HepG2 (cell line): ENCODE measurements around the gene SETD1B. TPM values are rescaled to one million over a fixed set of nuclear protein-coding genes. Genes with fewer than 3 reads are reported as not detected.

Experiments used
- CCDC6 ChIP-seq: sonication (generic); formaldehyde crosslinking; IDR thresholded peaks from 2 replicates; pipeline ENCODE4 v1.8.1; 2022; ENCODE audit warnings: mild to moderate bottlenecking, missing genetic modification reagents, moderate library complexity
- GABPA ChIP-seq, 2 experiments: IDR thresholded peaks; 2 replicates each; pipeline ENCODE4 v1.6.1; 2011 to 2016; ENCODE audit warnings: low read depth in 2 of 2, low read length in 1 of 2, missing biosample characterization in 1 of 2, missing genetic modification characterization in 1 of 2
- HNF4A ChIP-seq: sonication (generic); formaldehyde crosslinking; IDR thresholded peaks from 2 replicates; pipeline ENCODE4 v1.4.0; 2020; ENCODE audit warnings: missing genetic modification reagents
- IKZF4 ChIP-seq: sonication (generic); formaldehyde crosslinking; IDR thresholded peaks from 2 replicates; pipeline ENCODE4 v1.5.1; 2020; ENCODE audit warnings: borderline replicate concordance, mild to moderate bottlenecking, low read depth, missing genetic modification reagents; ENCODE audit errors: not compliant biosample characterization
- MEF2D ChIP-seq: sonication (generic); formaldehyde crosslinking; IDR thresholded peaks from 2 replicates; pipeline ENCODE4 v1.5.1; 2020; ENCODE audit warnings: mild to moderate bottlenecking, missing genetic modification reagents
- RBM39 ChIP-seq: fragments of 200-400 bp; formaldehyde crosslinking; IDR thresholded peaks from one replicate; pipeline ENCODE4 v1.6.1; 2018; ENCODE audit warnings: antibody characterized with exemption, mild to moderate bottlenecking, low read depth, low read length; ENCODE audit not compliant: poor library complexity, severe bottlenecking
- SP4 ChIP-seq: sonication (generic); formaldehyde crosslinking; IDR thresholded peaks from 2 replicates; pipeline ENCODE4 v1.8.1; 2023; ENCODE audit warnings: mild to moderate bottlenecking, missing genetic modification reagents
- ZBTB21 ChIP-seq: sonication (generic); formaldehyde crosslinking; IDR thresholded peaks from 2 replicates; pipeline ENCODE4 v1.4.0; 2020; ENCODE audit warnings: missing genetic modification reagents
- ZNF205 ChIP-seq: IDR thresholded peaks from 2 replicates; pipeline ENCODE4 v1.6.1; 2018; ENCODE audit warnings: missing biosample characterization, missing genetic modification reagents
- ZNF24 ChIP-seq: fragments of 450-650 bp; IDR thresholded peaks from 2 replicates; pipeline ENCODE4 v1.6.1; 2017; ENCODE audit warnings: antibody characterized with exemption, mild to moderate bottlenecking
- ZNF605 ChIP-seq: sonication (generic); formaldehyde crosslinking; IDR thresholded peaks from 2 replicates; pipeline ENCODE4 v1.8.0; 2022; ENCODE audit warnings: mild to moderate bottlenecking, missing genetic modification reagents
- ZNF775 ChIP-seq: sonication (generic); formaldehyde crosslinking; IDR thresholded peaks from 2 replicates; pipeline ENCODE4 v1.4.0; 2020; ENCODE audit warnings: missing genetic modification reagents, mild to moderate bottlenecking, moderate library complexity, borderline replicate concordance
- ZNF777 ChIP-seq: sonication (generic); formaldehyde crosslinking; IDR thresholded peaks from 2 replicates; pipeline ENCODE4 v1.4.0; 2020; ENCODE audit warnings: missing genetic modification reagents
- polyA plus RNA-seq, 8 experiments: library from polyadenylated mRNA; depleted of rRNA in 3 of 8; stranded (reverse) in 7 of 8; unstranded in 1 of 8; fragments of >200 nt; fragmentation: Illumina TruSeq in 4 of 8; extraction: Trizol in 4 of 8; gene quantifications; 2 replicates each; pipeline versions ENCODE4 v1.2.1 to v1.2.3, GENCODE V29; 2011 to 2016; ENCODE audit warnings: low read depth in 4 of 8, missing spikeins in 1 of 8, mixed read lengths in 1 of 8; ENCODE audit not compliant: insufficient read depth in 1 of 8
- total RNA-seq, 5 experiments: library from RNA; depleted of rRNA; stranded (reverse); fragments of >200 nt; fragmentation: Illumina TruSeq; extraction: Trizol; gene quantifications; 2 replicates each; pipeline ENCODE4 v1.2.3, GENCODE V29; 2016; ENCODE audit warnings: low read depth in 1 of 5
- TF ChIP-seq, protein P1 (sequence below): sonication (generic); formaldehyde crosslinking; IDR thresholded peaks from 2 replicates; pipeline ENCODE4 v1.8.1; 2022; ENCODE audit warnings: mild to moderate bottlenecking, missing genetic modification reagents
- TF ChIP-seq, protein P2 (sequence below): IDR thresholded peaks from 2 replicates; pipeline ENCODE4 v1.4.0; 2020; ENCODE audit warnings: mild to moderate bottlenecking, missing genetic modification reagents
- TF ChIP-seq, protein P3 (sequence below): sonication (generic); formaldehyde crosslinking; IDR thresholded peaks from 2 replicates; pipeline ENCODE4 v1.4.0; 2020; ENCODE audit warnings: missing genetic modification reagents, borderline replicate concordance

SETD1B gene
- total and polyA plus RNA-seq, 2 of the 13 experiments (the other 11 are each of a cell fraction or from before 2014, with no cell fraction given): 1.1 to 1.4 TPM

DNA sequence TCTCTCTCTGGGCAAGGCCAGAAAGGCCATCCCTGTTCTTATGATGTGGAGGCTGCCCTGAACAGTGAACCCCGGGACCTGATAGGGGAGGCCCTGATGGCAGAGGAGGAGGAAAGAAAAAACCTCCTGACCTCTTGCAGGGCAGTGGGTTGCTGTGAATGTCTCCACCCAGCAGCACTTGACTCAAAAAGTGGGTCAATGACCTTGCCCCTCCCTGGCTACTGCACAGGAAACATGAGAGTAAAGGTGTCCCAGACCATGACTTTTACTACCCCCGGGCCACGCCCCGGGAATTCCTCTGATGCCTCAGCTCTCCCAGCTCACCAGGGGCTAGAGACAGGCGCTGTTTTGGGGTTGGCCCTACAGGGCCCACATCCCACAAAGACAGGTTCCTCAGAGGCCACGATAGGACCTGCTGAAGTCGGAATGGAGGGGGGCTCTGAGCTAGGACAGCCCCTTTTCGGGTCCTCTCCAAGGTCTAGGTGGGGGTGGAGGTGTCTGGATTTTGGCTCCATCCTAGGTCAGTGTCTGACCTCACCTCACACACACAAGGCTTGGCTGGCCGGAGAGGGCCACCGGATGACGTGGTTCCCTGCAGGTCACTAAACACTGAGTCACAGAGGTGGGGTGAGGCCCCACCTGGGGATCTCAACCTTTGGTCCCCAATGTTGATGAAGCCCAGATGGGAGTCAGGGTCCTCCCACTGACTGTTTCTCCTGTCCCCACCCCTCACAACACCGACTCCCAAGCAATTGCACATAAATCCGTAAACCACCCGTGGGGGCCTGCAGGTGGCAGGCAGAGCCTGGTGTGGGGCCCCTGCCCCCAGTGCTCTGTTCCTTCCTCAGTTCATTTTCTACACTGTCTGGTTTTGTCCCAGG is 11.9 kb upstream of the SETD1B start (continued):
- TF ChIP-seq ZNF605 (peak; percentile 54; the same call in 1 of the 2 replicates), ZNF777 (CRISPR knock-in tag) (0 out of 2 replicates have a peak, but pooled peaks have one; percentile 4), HNF4A (peak; percentile 49), ZBTB21 (CRISPR knock-in tag) (peak; percentile 88), GABPA (IDR thresholded peaks at IDR 0.05; ENCODE audit: low read depth, low read length) (no peak), GABPA (CRISPR knock-in tag; IDR thresholded peaks at IDR 0.05; ENCODE audit: low read depth) (peak; percentile 41; the same call in 1 of the 2 replicates), ZNF775 (CRISPR knock-in tag) (no peak), SP4 (CRISPR knock-in tag) (0 out of 2 replicates have a peak, but pooled peaks have one; percentile 51), ZNF24 (no peak), CCDC6 (no peak), MEF2D (CRISPR knock-in tag) (0 out of 2 replicates have a peak, but pooled peaks have one; percentile 15), ZNF205 (CRISPR knock-in tag) (0 out of 2 replicates have a peak, but pooled peaks have one; percentile 11), RBM39 (no peak), IKZF4 (CRISPR knock-in tag) (no peak)
- TF ChIP-seq, protein P1, sequence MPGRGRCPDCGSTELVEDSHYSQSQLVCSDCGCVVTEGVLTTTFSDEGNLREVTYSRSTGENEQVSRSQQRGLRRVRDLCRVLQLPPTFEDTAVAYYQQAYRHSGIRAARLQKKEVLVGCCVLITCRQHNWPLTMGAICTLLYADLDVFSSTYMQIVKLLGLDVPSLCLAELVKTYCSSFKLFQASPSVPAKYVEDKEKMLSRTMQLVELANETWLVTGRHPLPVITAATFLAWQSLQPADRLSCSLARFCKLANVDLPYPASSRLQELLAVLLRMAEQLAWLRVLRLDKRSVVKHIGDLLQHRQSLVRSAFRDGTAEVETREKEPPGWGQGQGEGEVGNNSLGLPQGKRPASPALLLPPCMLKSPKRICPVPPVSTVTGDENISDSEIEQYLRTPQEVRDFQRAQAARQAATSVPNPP: no peak
- TF ChIP-seq, protein P2, sequence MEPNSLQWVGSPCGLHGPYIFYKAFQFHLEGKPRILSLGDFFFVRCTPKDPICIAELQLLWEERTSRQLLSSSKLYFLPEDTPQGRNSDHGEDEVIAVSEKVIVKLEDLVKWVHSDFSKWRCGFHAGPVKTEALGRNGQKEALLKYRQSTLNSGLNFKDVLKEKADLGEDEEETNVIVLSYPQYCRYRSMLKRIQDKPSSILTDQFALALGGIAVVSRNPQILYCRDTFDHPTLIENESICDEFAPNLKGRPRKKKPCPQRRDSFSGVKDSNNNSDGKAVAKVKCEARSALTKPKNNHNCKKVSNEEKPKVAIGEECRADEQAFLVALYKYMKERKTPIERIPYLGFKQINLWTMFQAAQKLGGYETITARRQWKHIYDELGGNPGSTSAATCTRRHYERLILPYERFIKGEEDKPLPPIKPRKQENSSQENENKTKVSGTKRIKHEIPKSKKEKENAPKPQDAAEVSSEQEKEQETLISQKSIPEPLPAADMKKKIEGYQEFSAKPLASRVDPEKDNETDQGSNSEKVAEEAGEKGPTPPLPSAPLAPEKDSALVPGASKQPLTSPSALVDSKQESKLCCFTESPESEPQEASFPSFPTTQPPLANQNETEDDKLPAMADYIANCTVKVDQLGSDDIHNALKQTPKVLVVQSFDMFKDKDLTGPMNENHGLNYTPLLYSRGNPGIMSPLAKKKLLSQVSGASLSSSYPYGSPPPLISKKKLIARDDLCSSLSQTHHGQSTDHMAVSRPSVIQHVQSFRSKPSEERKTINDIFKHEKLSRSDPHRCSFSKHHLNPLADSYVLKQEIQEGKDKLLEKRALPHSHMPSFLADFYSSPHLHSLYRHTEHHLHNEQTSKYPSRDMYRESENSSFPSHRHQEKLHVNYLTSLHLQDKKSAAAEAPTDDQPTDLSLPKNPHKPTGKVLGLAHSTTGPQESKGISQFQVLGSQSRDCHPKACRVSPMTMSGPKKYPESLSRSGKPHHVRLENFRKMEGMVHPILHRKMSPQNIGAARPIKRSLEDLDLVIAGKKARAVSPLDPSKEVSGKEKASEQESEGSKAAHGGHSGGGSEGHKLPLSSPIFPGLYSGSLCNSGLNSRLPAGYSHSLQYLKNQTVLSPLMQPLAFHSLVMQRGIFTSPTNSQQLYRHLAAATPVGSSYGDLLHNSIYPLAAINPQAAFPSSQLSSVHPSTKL (CRISPR knock-in tag): peak; percentile 58; the same call in 1 of the 2 replicates
- TF ChIP-seq, protein P3, sequence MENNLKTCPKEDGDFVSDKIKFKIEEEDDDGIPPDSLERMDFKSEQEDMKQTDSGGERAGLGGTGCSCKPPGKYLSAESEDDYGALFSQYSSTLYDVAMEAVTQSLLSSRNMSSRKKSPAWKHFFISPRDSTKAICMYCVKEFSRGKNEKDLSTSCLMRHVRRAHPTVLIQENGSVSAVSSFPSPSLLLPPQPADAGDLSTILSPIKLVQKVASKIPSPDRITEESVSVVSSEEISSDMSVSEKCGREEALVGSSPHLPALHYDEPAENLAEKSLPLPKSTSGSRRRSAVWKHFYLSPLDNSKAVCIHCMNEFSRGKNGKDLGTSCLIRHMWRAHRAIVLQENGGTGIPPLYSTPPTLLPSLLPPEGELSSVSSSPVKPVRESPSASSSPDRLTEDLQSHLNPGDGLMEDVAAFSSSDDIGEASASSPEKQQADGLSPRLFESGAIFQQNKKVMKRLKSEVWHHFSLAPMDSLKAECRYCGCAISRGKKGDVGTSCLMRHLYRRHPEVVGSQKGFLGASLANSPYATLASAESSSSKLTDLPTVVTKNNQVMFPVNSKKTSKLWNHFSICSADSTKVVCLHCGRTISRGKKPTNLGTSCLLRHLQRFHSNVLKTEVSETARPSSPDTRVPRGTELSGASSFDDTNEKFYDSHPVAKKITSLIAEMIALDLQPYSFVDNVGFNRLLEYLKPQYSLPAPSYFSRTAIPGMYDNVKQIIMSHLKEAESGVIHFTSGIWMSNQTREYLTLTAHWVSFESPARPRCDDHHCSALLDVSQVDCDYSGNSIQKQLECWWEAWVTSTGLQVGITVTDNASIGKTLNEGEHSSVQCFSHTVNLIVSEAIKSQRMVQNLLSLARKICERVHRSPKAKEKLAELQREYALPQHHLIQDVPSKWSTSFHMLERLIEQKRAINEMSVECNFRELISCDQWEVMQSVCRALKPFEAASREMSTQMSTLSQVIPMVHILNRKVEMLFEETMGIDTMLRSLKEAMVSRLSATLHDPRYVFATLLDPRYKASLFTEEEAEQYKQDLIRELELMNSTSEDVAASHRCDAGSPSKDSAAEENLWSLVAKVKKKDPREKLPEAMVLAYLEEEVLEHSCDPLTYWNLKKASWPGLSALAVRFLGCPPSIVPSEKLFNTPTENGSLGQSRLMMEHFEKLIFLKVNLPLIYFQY (CRISPR knock-in tag): no peak
